Loucy (cell line): ENCODE measurements around the gene ZNG1F.
"Not testable (repeated sequence)": the region's sequence is repeated elsewhere in the genome, so short reads cannot be mapped to it uniquely, and the experiment has no call there.

Source experiments
- CTCF ChIP-seq: fragments of 200-600 bp; sonication (generic); conservative IDR thresholded peaks from 2 replicates; pipeline ENCODE4 v1.5.1; 2014; ENCODE audit warnings: mild to moderate bottlenecking, antibody characterized with exemption, low read length
- EZH2phosphoT487 ChIP-seq: fragments of 200-600 bp; IDR thresholded peaks from 2 replicates; pipeline ENCODE4 v1.6.1; 2018; ENCODE audit warnings: antibody characterized with exemption, mild to moderate bottlenecking, moderate library complexity, borderline replicate concordance

GRCh38 chr9:41189217-41189616 lies at the start of gene ZNG1F:
- TF ChIP-seq CTCF, EZH2phosphoT487: not testable (repeated sequence)
